ENCODE measurements around the gene CAV3. TPM values are rescaled to one million over a fixed set of nuclear protein-coding genes. Genes with fewer than 3 reads are reported as not detected.

Gene CAV3
- total RNA-seq, 1 donor from 2014 or later = not detected

DNA sequence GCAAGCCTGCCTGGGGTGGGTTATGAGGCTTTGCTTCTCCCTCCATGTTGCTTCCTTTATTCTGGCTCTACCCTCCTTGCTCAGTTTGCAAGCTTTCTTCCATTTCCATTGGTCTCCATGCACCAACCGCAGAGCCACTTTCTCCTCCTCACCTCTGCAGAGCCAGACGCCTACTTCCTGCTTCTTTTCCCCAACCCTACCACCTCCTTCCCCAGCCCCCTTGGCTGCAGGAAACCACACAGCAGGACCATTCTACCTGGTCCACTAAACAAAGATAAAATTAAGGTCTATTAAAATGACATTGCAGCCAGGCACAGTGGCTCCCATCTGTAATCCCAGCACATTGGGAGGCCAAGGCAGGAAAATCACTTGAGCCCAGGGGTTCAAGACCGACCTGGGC, 10.0 kb upstream of the CAV3 start:
- H3K36me3 Mint-ChIP-seq (ENCODE audit: low read depth) = no peaks in the 10 kb centered on the region
- H3K27ac Mint-ChIP-seq = no peak overlapping the region
- no peak overlapping the region for H3K4me3 Mint-ChIP-seq
- no peaks in the 10 kb centered on the region for H3K4me1 Mint-ChIP-seq (ENCODE audit: low read depth)
- no peaks in the 10 kb centered on the region for H3K9me3 Mint-ChIP-seq
- no peaks in the 10 kb centered on the region for H3K27me3 Mint-ChIP-seq (ENCODE audit: insufficient read depth)
- intact Hi-C loops (cut with micrococcal nuclease) = no loop called here
- DNase-seq (ENCODE audit: low spot score) = no peak

DNA sequence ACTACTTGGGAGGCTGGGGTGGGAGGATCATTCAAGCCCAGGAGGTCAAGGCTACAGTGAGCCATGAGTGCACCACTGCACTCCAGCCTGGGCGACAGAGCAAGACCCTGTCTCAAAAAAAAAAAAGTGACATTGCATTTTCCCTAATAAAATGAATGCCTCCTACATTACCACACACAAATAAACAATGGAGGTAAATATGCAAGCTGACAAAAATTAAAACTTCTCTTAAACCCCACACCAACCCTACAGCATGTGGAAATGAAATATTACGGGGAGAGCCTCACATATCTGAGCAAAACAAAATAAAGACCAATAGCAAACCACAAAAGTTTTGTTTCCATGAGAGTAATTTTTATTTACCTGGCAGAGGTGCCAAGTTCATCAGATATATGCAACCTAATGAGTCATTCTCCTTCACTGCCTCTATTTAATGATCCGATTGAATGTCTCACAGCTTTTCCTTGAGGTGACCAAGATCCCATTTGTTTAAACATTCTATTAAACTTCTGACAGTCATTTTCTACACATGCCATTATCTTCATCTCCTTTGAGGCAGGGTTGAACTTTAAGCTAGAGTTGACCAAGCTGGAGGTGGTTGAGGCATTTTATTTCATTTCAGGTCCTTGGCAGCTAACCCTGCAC, 9.4 kb upstream of the CAV3 start:
- Mint-ChIP-seq H3K9me3 (no peaks in the 10 kb centered on the region), H3K27me3 (ENCODE audit: insufficient read depth) (no peaks in the 10 kb centered on the region), H3K4me1 (ENCODE audit: low read depth) (no peaks in the 10 kb centered on the region), H3K4me3 (no peak overlapping the region), H3K27ac (no peak overlapping the region), H3K36me3 (ENCODE audit: low read depth) (no peaks in the 10 kb centered on the region)
- no peak for DNase-seq (ENCODE audit: low spot score)
- intact Hi-C loops (cut with micrococcal nuclease) = no loop called here

DNA sequence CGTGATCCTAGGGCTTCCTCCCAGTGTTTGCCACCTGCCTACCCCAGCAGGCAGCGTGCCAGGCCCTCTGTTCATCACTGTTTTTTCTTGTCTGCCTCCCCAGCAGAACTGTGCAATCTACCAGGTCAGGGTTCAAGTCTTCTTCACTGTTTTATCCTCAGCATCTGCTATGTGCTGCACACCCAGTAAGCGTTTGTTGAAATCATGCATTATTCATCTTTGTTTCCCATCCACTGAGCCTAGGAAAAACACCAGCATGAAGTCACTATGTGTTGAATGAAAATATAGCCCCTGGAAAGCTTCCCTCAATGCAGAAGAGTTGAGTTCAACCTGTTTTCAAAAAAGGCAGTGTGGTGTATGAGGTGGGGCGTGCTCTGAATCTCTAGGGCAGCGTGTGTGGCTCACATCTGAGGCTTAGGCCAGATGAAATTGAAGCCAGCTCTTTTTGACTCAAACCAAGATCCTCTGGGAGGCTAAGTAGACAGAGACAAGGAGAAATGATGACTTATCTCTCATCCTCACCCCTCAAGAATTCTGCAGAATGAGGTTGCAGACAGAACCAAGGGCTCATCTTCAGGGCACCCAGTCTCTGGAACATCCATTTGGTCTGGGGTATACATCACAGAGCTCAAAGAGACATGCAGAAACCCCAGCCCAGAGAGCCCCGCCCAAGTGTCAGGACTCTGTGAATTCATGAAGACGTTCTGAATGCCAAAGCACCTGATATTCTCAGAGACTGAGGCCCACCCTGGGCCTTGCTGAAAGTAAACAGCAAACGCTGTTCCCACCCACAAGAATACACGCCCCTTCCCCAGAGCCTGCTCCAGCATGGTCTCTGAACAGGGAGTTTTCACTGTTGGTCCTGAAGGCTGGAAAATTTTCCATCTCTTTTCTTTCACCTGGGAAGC, 5.7 kb upstream of the CAV3 start:
- Mint-ChIP-seq H3K36me3 (ENCODE audit: low read depth) (no peaks in the 10 kb centered on the region), H3K27me3 (ENCODE audit: insufficient read depth) (peaks cover 5% of the 10 kb centered on the region), H3K4me1 (ENCODE audit: low read depth) (no peaks in the 10 kb centered on the region), H3K27ac (no peak overlapping the region), H3K9me3 (no peaks in the 10 kb centered on the region), H3K4me3 (no peak overlapping the region)
- intact Hi-C loops (cut with micrococcal nuclease) = no loop called here
- DNase-seq (ENCODE audit: low spot score) = no peak

GRCh38 chr3:8729479-8729878, 4.1 kb upstream of the CAV3 start:
- H3K4me1 Mint-ChIP-seq (ENCODE audit: low read depth) = no peaks in the 10 kb centered on the region
- H3K27me3 Mint-ChIP-seq (ENCODE audit: insufficient read depth) = peaks cover 5% of the 10 kb centered on the region
- no peak overlapping the region for H3K4me3 Mint-ChIP-seq
- H3K27ac Mint-ChIP-seq = no peak overlapping the region
- no peaks in the 10 kb centered on the region for H3K36me3 Mint-ChIP-seq (ENCODE audit: low read depth)
- intact Hi-C loops (cut with micrococcal nuclease) = no loop called here
- H3K9me3 Mint-ChIP-seq = no peaks in the 10 kb centered on the region
- DNase-seq (ENCODE audit: low spot score) = no peak

DNA sequence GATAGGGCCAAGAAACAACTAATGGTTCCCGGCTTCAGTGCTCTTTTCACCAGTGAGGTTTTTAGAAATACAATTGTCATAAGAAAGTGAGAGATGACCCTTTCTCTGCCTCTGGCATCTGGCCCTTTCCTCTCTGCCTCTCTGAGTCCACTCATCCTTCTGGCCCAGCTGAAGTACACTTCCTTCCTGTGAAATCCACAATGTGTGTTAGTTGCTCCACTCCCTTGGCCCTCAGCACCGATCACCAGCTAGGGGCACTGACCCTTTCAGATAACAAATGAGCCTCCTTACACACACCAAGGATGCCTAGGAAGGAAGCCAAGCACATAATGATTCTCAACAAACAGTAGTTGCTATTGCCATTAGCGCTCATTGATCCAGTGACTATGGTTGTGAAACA, 2.9 kb upstream of the CAV3 start:
- H3K27ac Mint-ChIP-seq = no peak overlapping the region
- no peaks in the 10 kb centered on the region for H3K36me3 Mint-ChIP-seq (ENCODE audit: low read depth)
- intact Hi-C loops (cut with micrococcal nuclease) = no loop called here
- DNase-seq (ENCODE audit: low spot score) = no peak
- H3K9me3 Mint-ChIP-seq = no peaks in the 10 kb centered on the region
- no peaks in the 10 kb centered on the region for H3K4me1 Mint-ChIP-seq (ENCODE audit: low read depth)
- H3K4me3 Mint-ChIP-seq = no peak overlapping the region
- H3K27me3 Mint-ChIP-seq (ENCODE audit: insufficient read depth) = peaks cover 5% of the 10 kb centered on the region

DNA sequence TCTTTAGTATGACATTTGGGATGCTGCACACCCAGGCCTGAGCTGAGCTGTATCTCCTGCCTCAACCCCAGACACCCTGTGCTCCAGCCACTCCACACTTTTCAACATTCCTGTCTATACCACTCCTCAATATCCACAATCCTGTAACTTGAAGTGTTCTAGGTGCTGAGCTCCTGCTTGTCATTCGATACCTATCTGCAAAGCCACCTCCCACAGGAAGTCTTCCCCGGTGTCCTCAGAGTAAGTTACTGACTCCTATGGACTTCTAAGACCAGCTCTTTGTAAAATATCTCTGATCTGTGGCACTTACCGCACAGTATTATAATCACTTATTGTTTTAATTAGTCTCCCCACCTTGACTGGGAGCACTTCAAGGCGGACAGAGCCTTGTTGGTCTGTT, 1.2 kb upstream of the CAV3 start:
- no peaks in the 10 kb centered on the region for H3K9me3 Mint-ChIP-seq
- DNase-seq (ENCODE audit: low spot score) = no peak
- no peak overlapping the region for H3K27ac Mint-ChIP-seq
- no peaks in the 10 kb centered on the region for H3K36me3 Mint-ChIP-seq (ENCODE audit: low read depth)
- intact Hi-C loops (cut with micrococcal nuclease) = no loop called here
- H3K4me1 Mint-ChIP-seq (ENCODE audit: low read depth) = no peaks in the 10 kb centered on the region
- peaks cover 9% of the 10 kb centered on the region for H3K27me3 Mint-ChIP-seq (ENCODE audit: insufficient read depth)
- H3K4me3 Mint-ChIP-seq = no peak overlapping the region

GRCh38 chr3:8734137-8734878, 706 bp downstream of the CAV3 start:
- Mint-ChIP-seq H3K4me1 (ENCODE audit: low read depth) (no peaks in the 10 kb centered on the region), H3K36me3 (ENCODE audit: low read depth) (no peaks in the 10 kb centered on the region), H3K27me3 (ENCODE audit: insufficient read depth) (peaks cover 9% of the 10 kb centered on the region), H3K4me3 (no peak overlapping the region), H3K27ac (no peak overlapping the region), H3K9me3 (no peaks in the 10 kb centered on the region)
- no peak for DNase-seq (ENCODE audit: low spot score)
- intact Hi-C loops (cut with micrococcal nuclease) = no loop called here

DNA sequence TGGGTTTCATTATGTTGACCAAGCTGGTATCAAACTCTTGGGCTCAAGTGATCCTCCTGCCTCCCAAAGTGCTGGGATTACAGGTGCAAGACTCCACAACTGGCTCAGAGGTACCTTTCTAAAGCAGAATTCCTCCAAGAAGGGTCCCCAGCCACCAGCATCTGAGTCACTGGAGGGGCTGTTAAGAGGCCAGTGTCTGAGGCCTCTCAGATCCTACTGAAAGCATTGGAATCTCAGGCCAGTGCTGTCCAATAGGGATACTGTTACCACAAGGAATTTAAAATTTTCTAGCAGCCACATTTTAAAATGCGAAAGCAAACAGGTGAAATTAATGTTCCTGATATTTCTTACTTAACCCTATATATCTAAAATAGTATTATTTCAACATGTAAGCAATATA, 1.3 kb downstream of the CAV3 start:
- Mint-ChIP-seq H3K4me3 (no peak overlapping the region), H3K4me1 (ENCODE audit: low read depth) (no peaks in the 10 kb centered on the region), H3K27ac (no peak overlapping the region), H3K36me3 (ENCODE audit: low read depth) (no peaks in the 10 kb centered on the region), H3K27me3 (ENCODE audit: insufficient read depth) (peaks cover 7% of the 10 kb centered on the region), H3K9me3 (no peaks in the 10 kb centered on the region)
- intact Hi-C loops (cut with micrococcal nuclease) = no loop called here
- no peak for DNase-seq (ENCODE audit: low spot score)

DNA sequence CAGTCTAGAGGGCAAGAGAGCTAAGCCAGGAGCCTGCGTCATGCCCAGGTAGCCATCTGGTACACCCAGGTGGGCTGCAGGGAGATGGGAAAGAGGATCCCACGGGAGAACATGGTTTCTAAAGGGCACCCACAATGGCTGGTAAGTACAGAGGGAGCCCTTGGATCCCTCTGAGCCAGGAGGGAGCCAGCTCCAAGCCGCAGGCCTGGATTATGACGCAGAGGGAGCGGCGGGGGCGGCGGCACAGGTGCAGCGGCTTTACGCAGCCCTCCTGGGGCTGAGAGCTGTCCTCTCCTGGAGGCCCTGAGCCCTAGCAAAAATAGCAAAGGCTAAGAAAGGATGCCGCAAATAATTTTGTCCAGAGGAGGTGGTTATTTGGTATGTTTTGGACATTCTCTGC, 2.8 kb downstream of the CAV3 start:
- no peak overlapping the region for H3K4me3 Mint-ChIP-seq
- peaks cover 8% of the 10 kb centered on the region for H3K27me3 Mint-ChIP-seq (ENCODE audit: insufficient read depth)
- intact Hi-C loops (cut with micrococcal nuclease) = no loop called here
- DNase-seq (ENCODE audit: low spot score) = no peak
- no peaks in the 10 kb centered on the region for H3K36me3 Mint-ChIP-seq (ENCODE audit: low read depth)
- H3K27ac Mint-ChIP-seq = no peak overlapping the region
- no peaks in the 10 kb centered on the region for H3K4me1 Mint-ChIP-seq (ENCODE audit: low read depth)
- no peaks in the 10 kb centered on the region for H3K9me3 Mint-ChIP-seq

- no peak overlapping the region for H3K4me3 Mint-ChIP-seq
- peaks cover 9% of the 10 kb centered on the region for H3K27me3 Mint-ChIP-seq (ENCODE audit: insufficient read depth)
- H3K4me1 Mint-ChIP-seq (ENCODE audit: low read depth) = no peaks in the 10 kb centered on the region
- intact Hi-C loops (cut with micrococcal nuclease) = no loop called here
- H3K36me3 Mint-ChIP-seq (ENCODE audit: low read depth) = no peaks in the 10 kb centered on the region
- H3K27ac Mint-ChIP-seq = no peak overlapping the region
- no peaks in the 10 kb centered on the region for H3K9me3 Mint-ChIP-seq
- DNase-seq (ENCODE audit: low spot score) = no peak
These were observed 3.7 kb downstream of the CAV3 start for GRCh38 chr3:8737301-8737700.

GRCh38 chr3:8737823-8738222, 4.2 kb downstream of the CAV3 start:
- H3K4me3 Mint-ChIP-seq = no peak overlapping the region
- no peak overlapping the region for H3K27ac Mint-ChIP-seq
- no peaks in the 10 kb centered on the region for H3K36me3 Mint-ChIP-seq (ENCODE audit: low read depth)

GRCh38 chr3:8738639-8739038, 5.0 kb downstream of the CAV3 start:
- H3K27me3 Mint-ChIP-seq (ENCODE audit: insufficient read depth) = peaks cover 9% of the 10 kb centered on the region
- H3K36me3 Mint-ChIP-seq (ENCODE audit: low read depth) = no peaks in the 10 kb centered on the region
- H3K4me1 Mint-ChIP-seq (ENCODE audit: low read depth) = no peaks in the 10 kb centered on the region
- no peak overlapping the region for H3K4me3 Mint-ChIP-seq
- no peak overlapping the region for H3K27ac Mint-ChIP-seq
- intact Hi-C loops (cut with micrococcal nuclease) = no loop called here
- no peak for DNase-seq (ENCODE audit: low spot score)
- no peaks in the 10 kb centered on the region for H3K9me3 Mint-ChIP-seq

More at GRCh38 chr3:8737823-8738222, 4.2 kb downstream of the CAV3 start:
- H3K27me3 Mint-ChIP-seq (ENCODE audit: insufficient read depth) = peaks cover 9% of the 10 kb centered on the region
- no peaks in the 10 kb centered on the region for H3K4me1 Mint-ChIP-seq (ENCODE audit: low read depth)
- intact Hi-C loops (cut with micrococcal nuclease) = no loop called here
- no peak for DNase-seq (ENCODE audit: low spot score)
- no peaks in the 10 kb centered on the region for H3K9me3 Mint-ChIP-seq

Data from activated T-helper 1 cell treated with anti-CD3 and anti-CD28 coated beads, Interleukin-12 subunit alpha, Interleukin-12 subunit beta, Interleukin-2, Interleukin-4 antibody, amounts not matched to agents 30 ng/mL and 10 ng/mL and 1 ng/mL, durations not matched to agents 14 hours and 24 hours and 36 hours (primary cell).